Left colon (tissue), 2 donors: ENCODE measurements around the gene SRSF6. TPM values are rescaled to one million over a fixed set of nuclear protein-coding genes. Genes with fewer than 3 reads are reported as not detected.
"Not testable (repeated sequence)": the region's sequence is repeated elsewhere in the genome, so short reads cannot be mapped to it uniquely, and the experiment has no call there.

Experiments
- ATAC-seq: fragments of 200-7000 bp; cut with Tn5 transposase; one replicate; pipeline ENCODE4 v1.9.1; 2020; ENCODE audit warnings: mild to moderate bottlenecking, moderate library complexity
- DNase-seq, 2 donors: peaks; one replicate each; pipeline ENCODE4 v3.0.0-alpha.2; 2020
- intact Hi-C, 2 donors: fragments of 100-400 bp; cut with DNase I in 1 of 2; cut with micrococcal nuclease in 1 of 2; formaldehyde crosslinking; loops; one replicate each; pipeline versions ENCODE4 v1.11.2 to v1.14.0; 2022; cut with DNase I, micrococcal nuclease
- long read RNA-seq: library from polyadenylated mRNA; unstranded; transcript quantifications from one replicate; pipeline ENCODE4 v2.0.0, GENCODE V29; 2021
- total RNA-seq, 2 donors: library from RNA; stranded (reverse); fragmentation: NEBNext Ultra II Directional; extraction: Animal tissue kit (Norgen Biotek cat#: 25700); gene quantifications; one replicate each; pipeline ENCODE4 v1.2.1, GENCODE V29; 2021
- donor health status: DM: no; HTN: no; CAD: no.
- donor health status: DM: yes; HTN: yes; CAD: no.

Gene SRSF6
- total RNA-seq, result 100 to 1,000 TPM; 109 to 116 TPM
- long read RNA-seq, full-length matches to known transcripts, result 6 of 9 reads
- long read RNA-seq, partial matches to known transcripts, result 0 of 9 reads
- long read RNA-seq, other reads (novel, unspliced or antisense), result 3 of 9 reads

- DNase-seq, result peak; percentile 93 to 98
- peak; percentile 91 for ATAC-seq
- intact Hi-C loops, result no loop called here
Observed at GRCh38 chr20:43457640-43458421, at the start of gene SRSF6. TSS of gene SRSF6 (plus strand) at chr20:43457896. CDS start at chr20:43458034, 138 bp downstream.

GRCh38 chr20:43408848-43409576 lies 48.7 kb upstream of the SRSF6 start:
- DNase-seq (no peak), ATAC-seq (peak; percentile 44)
- intact Hi-C loops, result no loop called here

- ATAC-seq (no peak), DNase-seq (no peak)
- intact Hi-C loops, result no loop called here
Observed at GRCh38 chr20:43409577-43409913, 48.2 kb upstream of the SRSF6 start.

GRCh38 chr20:43415661-43416430 lies 41.9 kb upstream of the SRSF6 start:
- DNase-seq (no peak), ATAC-seq (no peak)
- intact Hi-C loops, result no loop called here

GRCh38 chr20:43416591-43417228 lies 41.0 kb upstream of the SRSF6 start:
- intact Hi-C loops, result no loop called here
- DNase-seq, result no peak
- ATAC-seq, result no peak

GRCh38 chr20:43420192-43420591 lies 37.5 kb upstream of the SRSF6 start:
- DNase-seq, result no peak
- ATAC-seq, result no peak
- intact Hi-C loops, result no loop called here

- intact Hi-C loops, DNase-seq, ATAC-seq: not testable (repeated sequence)
Observed at GRCh38 chr20:43420913-43421312, 36.8 kb upstream of the SRSF6 start.

- intact Hi-C loops, result no loop called here
- DNase-seq (no peak), ATAC-seq (no peak)
Observed at GRCh38 chr20:43426172-43426571, 31.5 kb upstream of the SRSF6 start.

- intact Hi-C loops, result no loop called here
- no peak for DNase-seq
Observed at GRCh38 chr20:43430265-43431133, 27.2 kb upstream of the SRSF6 start.

GRCh38 chr20:43431134-43431519 lies 26.6 kb upstream of the SRSF6 start:
- intact Hi-C loops, result no loop called here
- no peak for DNase-seq
- ATAC-seq, result no peak

More at GRCh38 chr20:43430265-43431133, 27.2 kb upstream of the SRSF6 start:
- ATAC-seq, result no peak

GRCh38 chr20:43432498-43432897 lies 25.2 kb upstream of the SRSF6 start:
- no peak for DNase-seq
- intact Hi-C loops, result no loop called here
- no peak for ATAC-seq

- intact Hi-C loops, result no loop called here
- no peak for ATAC-seq
- no peak for DNase-seq
Observed at GRCh38 chr20:43433250-43433854, 24.3 kb upstream of the SRSF6 start.

- ATAC-seq (no peak), DNase-seq (no peak)
- intact Hi-C loops, result no loop called here
Observed at GRCh38 chr20:43434565-43434964, 23.1 kb upstream of the SRSF6 start.

GRCh38 chr20:43438578-43439316 lies 18.9 kb upstream of the SRSF6 start:
- ATAC-seq, result no peak
- intact Hi-C loops, result no loop called here
- DNase-seq, result no peak

GRCh38 chr20:43440531-43440930 lies 17.2 kb upstream of the SRSF6 start:
- intact Hi-C loops, result loop anchor here in 1 of 2 donors (10.0 kb wide), 1 partner anchor 254 kb away; no protein-coding TSS in a partner anchor
- no peak for DNase-seq
- no peak for ATAC-seq

- DNase-seq, result no peak
- ATAC-seq, result no peak
- intact Hi-C loops, result loop anchor here in 1 of 2 donors (10.0 kb wide), 1 partner anchor 252 kb away; no protein-coding TSS in a partner anchor
Observed at GRCh38 chr20:43442282-43442880, 15.3 kb upstream of the SRSF6 start.
